A549 (cell line): ENCODE measurements around the gene C5orf15. TPM values are rescaled to one million over a fixed set of nuclear protein-coding genes. Genes with fewer than 3 reads are reported as not detected.

Experiments used
- ATAC-seq, 2 experiments: fragments of 200-7000 bp in 1 of 2; fragments of >200 bp in 1 of 2; cut with Nextera tagmentation in 1 of 2; cut with Tn5 transposase in 1 of 2; 3 replicates each; pipeline versions ENCODE4 v1.8.0 to v1.9.1; 2018 to 2020; ENCODE audit warnings: mild to moderate bottlenecking in 1 of 2, moderate library complexity in 1 of 2
- CTCF ChIA-PET: fragments of 300-600 bp; sonication (Branson Sonifier 250); formaldehyde crosslinking; extraction: SDS; loops from one replicate; lab custom pipeline; 2021; ENCODE audit warnings: antibody characterized with exemption, inconsistent platforms; lab: Yijun Ruan, JAX
- POLR2A ChIA-PET: fragments of 350-600 bp; formaldehyde crosslinking; extraction: SDS; loops from one replicate; lab custom pipeline; 2021; ENCODE audit warnings: antibody characterized with exemption, inconsistent platforms; lab: Yijun Ruan, JAX
- DNase-seq, 2 experiments: peaks; one replicate each; pipeline versions ENCODE4 v3.0.0 to v3.0.0-alpha.2; 2011 to 2016; ENCODE audit warnings: low read depth in 1 of 2, low spot score in 1 of 2
- FAIRE-seq: peaks from 2 replicates; lab custom pipeline; 2011; peaks lifted over from hg19 to GRCh38; lab: Jason Lieb, UNC
- H3K27ac ChIP-seq, 2 experiments: fragments of >200 bp; sonication (Bioruptor Twin); formaldehyde crosslinking; 3 replicates each; pipeline ENCODE4 v1.5.1; 2016 to 2017
- H3K4me1 ChIP-seq: fragments of >200 bp; sonication (Bioruptor Twin); formaldehyde crosslinking; 3 replicates; pipeline ENCODE4 v1.6.1; 2016
- H3K4me2 ChIP-seq: fragments of >200 bp; sonication (Bioruptor Twin); formaldehyde crosslinking; 3 replicates; pipeline ENCODE4 v1.6.1; 2016
- H3K4me3 ChIP-seq: fragments of >200 bp; sonication (Bioruptor Twin); formaldehyde crosslinking; 3 replicates; pipeline ENCODE4 v1.5.1; 2016
- H3K9me3 ChIP-seq: fragments of >200 bp; sonication (Bioruptor Twin); formaldehyde crosslinking; 3 replicates; pipeline ENCODE4 v1.6.1; 2016
- ATOH8 ChIP-seq: fragments of 250-450 bp; sonication (Bioruptor Pico); IDR thresholded peaks from 2 replicates; pipeline ENCODE4 v1.5.0; 2020; ENCODE audit warnings: low read depth, mild to moderate bottlenecking, moderate library complexity
- BHLHE40 ChIP-seq: IDR thresholded peaks from 2 replicates; pipeline ENCODE4 v1.6.1; 2012; ENCODE audit warnings: low read depth, low read length, inconsistent platforms
- FOSL2 ChIP-seq, 2 experiments: fragments of 450-650 bp in 1 of 2; fragments of >200 bp in 1 of 2; sonication (Bioruptor Twin) in 1 of 2; formaldehyde crosslinking; IDR thresholded peaks; 2 replicates each; pipeline versions ENCODE4 v1.5.0 to v1.6.1; 2016 to 2020; ENCODE audit warnings: mild to moderate bottlenecking in 1 of 2, moderate library complexity in 1 of 2
- HDAC2 ChIP-seq: fragments of 200-600 bp; sonication (generic); IDR thresholded peaks from 2 replicates; pipeline ENCODE4 v1.6.1; 2016
- HEYL ChIP-seq: fragments of 250-450 bp; sonication (Bioruptor Pico); IDR thresholded peaks from 2 replicates; pipeline ENCODE4 v1.8.0; 2021; ENCODE audit warnings: mild to moderate bottlenecking, moderate library complexity
- HOXB13 ChIP-seq: fragments of 250-450 bp; sonication (Bioruptor Pico); IDR thresholded peaks from 2 replicates; pipeline ENCODE4 v1.5.0; 2020; ENCODE audit warnings: low read depth, mild to moderate bottlenecking, moderate library complexity
- HOXB5 ChIP-seq: fragments of 250-450 bp; sonication (Bioruptor Pico); IDR thresholded peaks from 2 replicates; pipeline ENCODE4 v1.5.0; 2020; ENCODE audit warnings: mild to moderate bottlenecking, moderate library complexity
- JUNB ChIP-seq: fragments of >200 bp; sonication (Bioruptor Twin); formaldehyde crosslinking; IDR thresholded peaks from 2 replicates; pipeline ENCODE4 v1.6.1; 2016
- KDM1A ChIP-seq: fragments of 200-600 bp; sonication (generic); IDR thresholded peaks from 2 replicates; pipeline ENCODE4 v1.6.1; 2016; ENCODE audit warnings: low read depth, mild to moderate bottlenecking
- KDM5A ChIP-seq: fragments of 200-600 bp; sonication (generic); IDR thresholded peaks from 2 replicates; pipeline ENCODE4 v1.6.1; 2016; ENCODE audit warnings: antibody characterized with exemption, mild to moderate bottlenecking
- NFE2L2 ChIP-seq: fragments of 150-350 bp; conservative IDR thresholded peaks from 2 replicates; pipeline ENCODE4 v1.6.1; 2014; ENCODE audit warnings: low read length
- PBX3 ChIP-seq: IDR thresholded peaks from 2 replicates; pipeline ENCODE4 v1.6.1; 2012
- RAD21 ChIP-seq, 2 experiments: fragments of >200 bp in 1 of 2; sonication (Bioruptor Twin) in 1 of 2; formaldehyde crosslinking in 1 of 2; IDR thresholded peaks in 1 of 2; conservative IDR thresholded peaks in 1 of 2; 2 replicates in 1 of 2; 3 replicates in 1 of 2; pipeline ENCODE4 v1.6.1; 2012 to 2018; ENCODE audit warnings: inconsistent platforms in 1 of 2
- RARB ChIP-seq: fragments of 250-450 bp; sonication (Bioruptor Pico); IDR thresholded peaks from 2 replicates; pipeline ENCODE4 v1.8.0; 2021; ENCODE audit warnings: mild to moderate bottlenecking, moderate library complexity
- RCOR1 ChIP-seq: fragments of 150-350 bp; IDR thresholded peaks from 2 replicates; pipeline ENCODE4 v1.6.1; 2014; ENCODE audit warnings: antibody characterized with exemption, low read length, low read depth
- SREBF2 ChIP-seq: fragments of 450-650 bp; IDR thresholded peaks from 2 replicates; pipeline ENCODE4 v1.6.1; 2014; ENCODE audit warnings: mild to moderate bottlenecking, moderate library complexity
- WGBS: methylation state at CpG from one replicate; pipeline ENCODE4 v1.1.6; 2017; ENCODE audit errors: missing lambda C conversion rate; 5-methylcytosine and 5-hydroxymethylcytosine counted together
- polyA plus RNA-seq, 4 experiments: library from polyadenylated mRNA; depleted of rRNA in 3 of 4; stranded (reverse); fragments of >200 nt; fragmentation: RNase III in 1 of 4; extraction: RNeasy Plus Mini Kit Qiagen cat#74134 plus additional on column Dnase treatment in 1 of 4; gene quantifications; 2 replicates in 3 of 4; 3 replicates in 1 of 4; pipeline ENCODE4 v1.2.3, GENCODE V29; 2011 to 2017

Gene C5orf15
- polyA plus RNA-seq, 2 of the 4 experiments (the other 2 are of a cell fraction) = 92.9 to 126 TPM

- no peak for ATAC-seq
- 71% methylated on average over 10 of the region's 10 CpGs for WGBS
- no peak overlapping the region for H3K27ac ChIP-seq
- CTCF ChIA-PET = interaction anchor here (0.8 kb wide), 1 partner anchor 16 kb away, joined by 4 read pairs; no protein-coding TSS in a partner anchor
- no peak overlapping the region for H3K4me3 ChIP-seq
- no peaks in the 10 kb centered on the region for H3K4me1 ChIP-seq
- no peak overlapping the region for H3K4me2 ChIP-seq
- H3K9me3 ChIP-seq = no peaks in the 10 kb centered on the region
- no peak for TF ChIP-seq FOSL2 (IDR thresholded peaks at IDR 0.05)
- no peak for TF ChIP-seq FOSL2 (CRISPR knock-in tag; IDR thresholded peaks at IDR 0.05)
- no peak for TF ChIP-seq KDM1A
- TF ChIP-seq BHLHE40 = no peak
- TF ChIP-seq HOXB13 (CRISPR knock-in tag) = no peak
- TF ChIP-seq HDAC2 = no peak
- TF ChIP-seq, all 56 proteins: peak for 0
- POLR2A ChIA-PET = no interaction called here
- FAIRE-seq = no peak
- no peak for DNase-seq
Measured at GRCh38 chr5:133912951-133913350, 55.5 kb downstream of the C5orf15 start.

- FAIRE-seq (no peak), ATAC-seq (no peak), DNase-seq (no peak)
- no peak overlapping the region for H3K4me3 ChIP-seq
- no peaks in the 10 kb centered on the region for H3K4me1 ChIP-seq
- POLR2A ChIA-PET = no interaction called here
- H3K9me3 ChIP-seq = no peaks in the 10 kb centered on the region
- H3K27ac ChIP-seq = no peak overlapping the region
- TF ChIP-seq RCOR1 = no peak
- no peak overlapping the region for H3K4me2 ChIP-seq
- WGBS = 76% methylated on average over 6 of the region's 6 CpGs
- CTCF ChIA-PET = no interaction called here
Measured at GRCh38 chr5:133910571-133910970, 57.9 kb downstream of the C5orf15 start.

- TF ChIP-seq RARB (CRISPR knock-in tag) (no peak), RAD21 (conservative IDR thresholded peaks at IDR 0.05 in 1 of 2, IDR thresholded peaks at IDR 0.05 in 1 of 2) (no peak), ATOH8 (no peak), HEYL (no peak), KDM1A (no peak), SREBF2 (no peak), JUNB (no peak)
- DNase-seq = no peak
- H3K27ac ChIP-seq = no peak overlapping the region
- no peak for ATAC-seq
- ChIA-PET CTCF (interaction anchor here (0.9 to 1.4 kb wide), 2 partner anchors 13 to 41 kb away, joined by 3 to 5 read pairs; no protein-coding TSS in a partner anchor), POLR2A (no interaction called here)
- 49% methylated on average over 4 of the region's 4 CpGs for WGBS
- no peak overlapping the region for H3K4me3 ChIP-seq
- no peaks in the 10 kb centered on the region for H3K4me1 ChIP-seq
- FAIRE-seq = no peak
- no peak overlapping the region for H3K4me2 ChIP-seq
- H3K9me3 ChIP-seq = no peaks in the 10 kb centered on the region
Measured at GRCh38 chr5:133909603-133910002, 58.8 kb downstream of the C5orf15 start.

GRCh38 chr5:133907075-133907474 is 61.4 kb downstream of the C5orf15 start:
- DNase-seq (no peak), FAIRE-seq (no peak), ATAC-seq (no peak)
- WGBS = 78% methylated on average over 7 of the region's 9 CpGs
- CTCF ChIA-PET = no interaction called here
- POLR2A ChIA-PET = no interaction called here
- Histone ChIP-seq H3K4me1 (no peaks in the 10 kb centered on the region), H3K4me2 (no peak overlapping the region), H3K9me3 (no peaks in the 10 kb centered on the region), H3K27ac (no peak overlapping the region), H3K4me3 (no peak overlapping the region)
- TF ChIP-seq HOXB5 (CRISPR knock-in tag) = no peak
- TF ChIP-seq PBX3 = no peak

GRCh38 chr5:133906303-133906702 is 62.1 kb downstream of the C5orf15 start:
- no peak overlapping the region for H3K4me3 ChIP-seq
- POLR2A ChIA-PET = no interaction called here

More at GRCh38 chr5:133906303-133906702, 62.1 kb downstream of the C5orf15 start:
- Histone ChIP-seq H3K4me1 (no peaks in the 10 kb centered on the region), H3K4me2 (no peak overlapping the region), H3K27ac (no peak overlapping the region), H3K9me3 (no peaks in the 10 kb centered on the region)
- WGBS = 82% methylated on average over 5 of the region's 6 CpGs
- CTCF ChIA-PET = no interaction called here
- DNase-seq = no peak
- no peak for FAIRE-seq
- ATAC-seq = peak in 1 of 2 experiments; percentile 40; a peak in 2 of 6 replicates
- TF ChIP-seq BHLHE40 = no peak
- peak in 1 of 2 experiments; percentile 3; a peak in 1 of 5 replicates for TF ChIP-seq RAD21 (conservative IDR thresholded peaks at IDR 0.05 in 1 of 2, IDR thresholded peaks at IDR 0.05 in 1 of 2)
- no peak for TF ChIP-seq SREBF2
- TF ChIP-seq KDM5A = no peak
- TF ChIP-seq NFE2L2 = no peak
- TF ChIP-seq KDM1A = no peak

Other genes starting within 250 kb of the C5orf15 start
- 300 and 369 TPM in 2 replicates for gene VDAC1, start 36.4 kb upstream of the C5orf15 start, polyA plus RNA-seq (2011; rRNA removed)
- 416 to 463 TPM (median 442 TPM) in 3 replicates for gene VDAC1, start 36.4 kb upstream of the C5orf15 start, polyA plus RNA-seq (2017; fragmentation: RNase III; extraction: RNeasy Plus Mini Kit Qiagen cat#74134 plus additional on column Dnase treatment)
- 2.8 and 3.7 TPM in 2 replicates for gene TCF7, start 146.1 kb upstream of the C5orf15 start, polyA plus RNA-seq (2011; rRNA removed)
- gene TCF7, start 146.1 kb upstream of the C5orf15 start, polyA plus RNA-seq (2017; fragmentation: RNase III; extraction: RNeasy Plus Mini Kit Qiagen cat#74134 plus additional on column Dnase treatment) = 8.0 to 10.2 TPM (median 10.1 TPM) in 3 replicates
- gene SKP1, start 208.3 kb upstream of the C5orf15 start, polyA plus RNA-seq (2011; rRNA removed) = 608 and 776 TPM in 2 replicates
- gene SKP1, start 208.3 kb upstream of the C5orf15 start, polyA plus RNA-seq (2017; fragmentation: RNase III; extraction: RNeasy Plus Mini Kit Qiagen cat#74134 plus additional on column Dnase treatment) = 870 to 955 TPM (median 919 TPM) in 3 replicates